ENCODE measurements around the gene TOMM6.

DNA sequence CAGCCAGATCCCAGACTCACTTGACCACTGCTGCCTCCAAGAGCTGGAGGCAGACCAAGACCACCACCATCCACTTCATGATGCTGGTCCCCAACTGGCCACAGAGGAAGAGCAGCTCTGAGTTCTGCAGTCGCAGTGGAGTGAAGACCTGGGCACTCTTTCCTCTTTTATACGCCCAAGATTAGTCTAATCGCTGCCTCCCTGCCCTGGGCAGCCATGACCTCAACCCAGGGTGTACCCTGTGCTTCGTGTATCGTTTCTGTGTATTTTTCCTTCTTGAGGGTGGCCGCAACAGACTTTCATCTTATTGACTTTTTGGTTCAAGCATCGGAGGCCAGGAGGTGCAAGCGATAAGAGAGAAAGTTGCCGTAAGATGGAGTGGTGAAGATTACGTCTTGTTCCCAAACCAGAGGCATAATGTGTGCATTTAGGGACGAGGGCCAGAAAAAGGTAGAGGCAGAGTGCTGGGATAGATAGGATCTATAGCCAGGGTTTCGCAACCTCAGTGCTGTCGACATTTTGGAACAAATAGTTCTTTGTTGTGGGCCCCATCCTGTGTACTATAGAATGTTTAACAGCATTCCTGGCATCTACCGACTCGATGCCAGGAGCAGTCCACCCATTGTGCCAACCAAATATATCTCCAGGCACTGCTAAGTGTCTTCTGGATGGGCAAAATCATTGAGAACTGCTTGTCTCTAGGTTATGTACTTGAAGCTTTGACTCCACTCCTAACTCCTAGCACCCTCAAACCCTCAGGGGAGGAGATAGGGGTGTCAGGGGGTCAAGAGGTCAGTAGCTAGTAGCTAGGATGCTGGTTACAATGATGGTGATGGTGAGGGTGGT is 40.0 kb upstream of the TOMM6 start, which contains the start of gene PGC:
- TF ChIP-seq, protein P1, sequence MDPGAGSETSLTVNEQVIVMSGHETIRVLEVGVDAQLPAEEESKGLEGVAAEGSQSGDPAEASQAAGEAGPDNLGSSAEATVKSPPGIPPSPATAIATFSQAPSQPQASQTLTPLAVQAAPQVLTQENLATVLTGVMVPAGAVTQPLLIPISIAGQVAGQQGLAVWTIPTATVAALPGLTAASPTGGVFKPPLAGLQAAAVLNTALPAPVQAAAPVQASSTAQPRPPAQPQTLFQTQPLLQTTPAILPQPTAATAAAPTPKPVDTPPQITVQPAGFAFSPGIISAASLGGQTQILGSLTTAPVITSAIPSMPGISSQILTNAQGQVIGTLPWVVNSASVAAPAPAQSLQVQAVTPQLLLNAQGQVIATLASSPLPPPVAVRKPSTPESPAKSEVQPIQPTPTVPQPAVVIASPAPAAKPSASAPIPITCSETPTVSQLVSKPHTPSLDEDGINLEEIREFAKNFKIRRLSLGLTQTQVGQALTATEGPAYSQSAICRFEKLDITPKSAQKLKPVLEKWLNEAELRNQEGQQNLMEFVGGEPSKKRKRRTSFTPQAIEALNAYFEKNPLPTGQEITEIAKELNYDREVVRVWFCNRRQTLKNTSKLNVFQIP (CRISPR knock-in tag; IDR thresholded peaks at IDR 0.05; ENCODE audit: borderline replicate concordance, low read depth) = no peak
- TF ChIP-seq SNAI2 (CRISPR knock-in tag; IDR thresholded peaks at IDR 0.05) (no peak), ZNF70 (CRISPR knock-in tag; IDR thresholded peaks at IDR 0.05) (no peak), RARB (CRISPR knock-in tag; IDR thresholded peaks at IDR 0.05) (no peak), TOX (CRISPR knock-in tag; IDR thresholded peaks at IDR 0.05; ENCODE audit: borderline replicate concordance) (no peak)

Data from SK-N-SH treated with all-trans-retinoic acid at 6 μM for 48 hours (cell line).